Spleen (tissue), 7 donors: ENCODE data around the gene ISOC2.

ENCODE experiments used
- POLR2A ChIP-seq, 3 donors: fragments of 450-650 bp; IDR thresholded peaks; one replicate each; pipeline ENCODE4 v1.5.1; 2017; ENCODE audit warnings: antibody characterized with exemption in 3 of 3, mild to moderate bottlenecking in 1 of 3
- TF ChIP-seq, protein P1 (sequence below), 11 experiments: fragments of 200-600 bp in 7 of 11; fragments of 450-650 bp in 4 of 11; sonication (generic) in 4 of 11; IDR thresholded peaks in 8 of 11; conservative IDR thresholded peaks in 3 of 11; 1 replicate in 7 of 11; 2 replicates in 4 of 11; pipeline versions ENCODE4 v1.4.0 to v1.8.0; 2016 to 2021; ENCODE audit warnings: antibody characterized with exemption in 11 of 11, inconsistent platforms in 4 of 11, mild to moderate bottlenecking in 1 of 11
- donor health status: DM: no; HTN: no; CAD: no; lungs with moderate emphysema.
- donor health status: DM: no; HTN: no; CAD: no.
- donor health status: DM: no; HTN: no; CAD: no.

- TF ChIP-seq, protein P1, sequence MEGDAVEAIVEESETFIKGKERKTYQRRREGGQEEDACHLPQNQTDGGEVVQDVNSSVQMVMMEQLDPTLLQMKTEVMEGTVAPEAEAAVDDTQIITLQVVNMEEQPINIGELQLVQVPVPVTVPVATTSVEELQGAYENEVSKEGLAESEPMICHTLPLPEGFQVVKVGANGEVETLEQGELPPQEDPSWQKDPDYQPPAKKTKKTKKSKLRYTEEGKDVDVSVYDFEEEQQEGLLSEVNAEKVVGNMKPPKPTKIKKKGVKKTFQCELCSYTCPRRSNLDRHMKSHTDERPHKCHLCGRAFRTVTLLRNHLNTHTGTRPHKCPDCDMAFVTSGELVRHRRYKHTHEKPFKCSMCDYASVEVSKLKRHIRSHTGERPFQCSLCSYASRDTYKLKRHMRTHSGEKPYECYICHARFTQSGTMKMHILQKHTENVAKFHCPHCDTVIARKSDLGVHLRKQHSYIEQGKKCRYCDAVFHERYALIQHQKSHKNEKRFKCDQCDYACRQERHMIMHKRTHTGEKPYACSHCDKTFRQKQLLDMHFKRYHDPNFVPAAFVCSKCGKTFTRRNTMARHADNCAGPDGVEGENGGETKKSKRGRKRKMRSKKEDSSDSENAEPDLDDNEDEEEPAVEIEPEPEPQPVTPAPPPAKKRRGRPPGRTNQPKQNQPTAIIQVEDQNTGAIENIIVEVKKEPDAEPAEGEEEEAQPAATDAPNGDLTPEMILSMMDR (IDR thresholded peaks at IDR 0.05 in 8 of 11, conservative IDR thresholded peaks at IDR 0.05 in 3 of 11), result no peak
- no peak for TF ChIP-seq POLR2A (IDR thresholded peaks at IDR 0.05)
Observed at GRCh38 chr19:55484593-55485438, 23.4 kb upstream of the ISOC2 start, which contains the start of gene NAT14.
